K562 (cell line): Measurements from ENCODE around the gene ALG14. TPM values are rescaled to one million over a fixed set of nuclear protein-coding genes. Genes with fewer than 3 reads are reported as not detected.
A peak's percentile ranks its signal among the peaks of the same experiment; 100 is the strongest.

ENCODE experiments used
- ATAC-seq: fragments of 200-7000 bp; cut with Tn5 transposase; 3 replicates; pipeline ENCODE4 v1.9.1; 2020; ENCODE audit warnings: moderate library complexity
- BruUV-seq: library from RNA; stranded (reverse); fragments of 400-500 nt; replicated peaks from 2 replicates; lab custom pipeline; 2021; lab: Mats Ljungman, UMichigan
- CTCF ChIA-PET: fragments of 300-600 bp; formaldehyde crosslinking; extraction: SDS; loops from one replicate; lab custom pipeline; 2021; ENCODE audit warnings: low intra/inter-chr PET ratio; lab: Yijun Ruan, JAX
- POLR2A ChIA-PET: fragments of 300-600, 350-650 bp; sonication (Branson Sonifier 250); formaldehyde crosslinking; extraction: SDS; loops from one replicate; lab custom pipeline; 2021; ENCODE audit warnings: antibody characterized with exemption, inconsistent platforms; lab: Yijun Ruan, JAX
- DNase-seq, 4 experiments: peaks; one replicate each; pipeline versions ENCODE4 v3.0.0 to v3.0.0-alpha.2; 2011 to 2018; ENCODE audit warnings: low spot score in 3 of 4, mixed read lengths in 3 of 4; ENCODE audit errors: extremely low read depth in 1 of 4
- FAIRE-seq: peaks from 2 replicates; lab custom pipeline; 2011; peaks lifted over from hg19 to GRCh38; lab: Jason Lieb, UNC
- H2AFZ ChIP-seq: 2 replicates; pipeline ENCODE4 v1.6.0; 2011; ENCODE audit warnings: low read depth, low read length, control low read depth, inconsistent platforms
- H3K27ac ChIP-seq: fragments of 200-600 bp; 3 replicates; pipeline ENCODE4 v1.8.0; 2011; ENCODE audit warnings: low read depth, mild to moderate bottlenecking, control low read depth, inconsistent platforms, low read length, moderate library complexity, mixed read lengths; ENCODE audit errors: extremely low read depth
- H3K27me3 ChIP-seq, 2 experiments: fragments of 300-600 bp in 1 of 2; 2 replicates in 1 of 2; 3 replicates in 1 of 2; pipeline versions ENCODE4 v1.6.0 to v1.8.0; 2011; ENCODE audit warnings: inconsistent platforms in 2 of 2, low read length in 2 of 2, mild to moderate bottlenecking in 1 of 2, mixed read lengths in 1 of 2, moderate library complexity in 1 of 2; ENCODE audit not compliant: control insufficient read depth in 2 of 2, insufficient read depth in 2 of 2
- H3K36me3 ChIP-seq: fragments of 300-600 bp; 3 replicates; pipeline ENCODE4 v1.8.0; 2011; ENCODE audit warnings: mild to moderate bottlenecking, low read length, inconsistent platforms; ENCODE audit not compliant: control insufficient read depth, insufficient read depth
- H3K4me1 ChIP-seq, 2 experiments: fragments of 200-600 bp in 1 of 2; replicated peaks in 1 of 2; 2 replicates in 1 of 2; 3 replicates in 1 of 2; pipeline versions ENCODE4 v1.5.1 to v1.8.0; 2011; ENCODE audit warnings: inconsistent platforms in 2 of 2, low read length in 2 of 2, mild to moderate bottlenecking in 1 of 2, mixed read lengths in 1 of 2, moderate library complexity in 1 of 2; ENCODE audit not compliant: control insufficient read depth in 2 of 2, insufficient read depth in 2 of 2
- H3K4me2 ChIP-seq: 2 replicates; pipeline ENCODE4 v1.6.1; 2011; ENCODE audit warnings: low read length, control low read depth, inconsistent platforms, mixed read lengths; ENCODE audit not compliant: insufficient read depth
- H3K4me3 ChIP-seq: fragments of 200-600 bp; sonication (generic), shearing (Covaris generic); 2 replicates; pipeline ENCODE4 v1.5.1; 2016; ENCODE audit warnings: control low read depth, inconsistent platforms
- H3K79me2 ChIP-seq: fragments of 200-600 bp; 3 replicates; pipeline ENCODE4 v1.8.0; 2011; ENCODE audit warnings: low read length, inconsistent platforms; ENCODE audit not compliant: control insufficient read depth, insufficient read depth
- H3K9ac ChIP-seq, 2 experiments: 2 replicates each; pipeline versions ENCODE4 v1.6.0 to v1.6.1; 2011; ENCODE audit warnings: low read depth in 2 of 2, low read length in 2 of 2, control low read depth in 1 of 2, inconsistent platforms in 1 of 2, mild to moderate bottlenecking in 1 of 2, mixed read lengths in 1 of 2; ENCODE audit not compliant: insufficient read depth in 1 of 2
- H3K9me1 ChIP-seq: one replicate; pipeline ENCODE4 v1.6.0; 2011; ENCODE audit warnings: inconsistent platforms, mild to moderate bottlenecking, low read length, moderate library complexity; ENCODE audit not compliant: control insufficient read depth, insufficient read depth
- H3K9me3 ChIP-seq: replicated peaks from 2 replicates; pipeline ENCODE4 v1.5.1; 2011; ENCODE audit warnings: low read depth, low read length, inconsistent platforms; ENCODE audit not compliant: control insufficient read depth, insufficient read depth
- H4K20me1 ChIP-seq: replicated peaks from 2 replicates; pipeline ENCODE4 v1.6.1; 2011; ENCODE audit warnings: low read length, inconsistent platforms, mixed read lengths; ENCODE audit not compliant: control insufficient read depth, insufficient read depth
- CHD2 ChIP-seq: IDR thresholded peaks from 2 replicates; pipeline ENCODE4 v1.6.1; 2011; ENCODE audit warnings: low read depth, low read length
- CXXC5 ChIP-seq: fragments of 250-450 bp; sonication (Bioruptor Pico); IDR thresholded peaks from 2 replicates; pipeline ENCODE4 v1.8.0; 2022; ENCODE audit warnings: inconsistent platforms, mild to moderate bottlenecking, moderate library complexity
- ESRRA ChIP-seq: fragments of 450-650 bp; IDR thresholded peaks from 2 replicates; pipeline ENCODE4 v1.6.1; 2014; ENCODE audit warnings: low read depth, mild to moderate bottlenecking, moderate library complexity, borderline replicate concordance
- MBD2 ChIP-seq: sonication (generic); IDR thresholded peaks from 2 replicates; pipeline ENCODE4 v1.6.1; 2016; ENCODE audit warnings: low read depth, borderline replicate concordance
- NFIC ChIP-seq: fragments of 450-650 bp; IDR thresholded peaks from 2 replicates; pipeline ENCODE4 v1.6.1; 2017; ENCODE audit warnings: mild to moderate bottlenecking, inconsistent platforms
- RFX1 ChIP-seq: fragments of 450-650 bp; IDR thresholded peaks from 2 replicates; pipeline ENCODE4 v1.6.1; 2016; ENCODE audit warnings: mild to moderate bottlenecking, moderate library complexity
- RUNX1 ChIP-seq: sonication (generic); IDR thresholded peaks from 2 replicates; pipeline ENCODE4 v1.6.1; 2016; ENCODE audit warnings: antibody characterized with exemption, low read depth
- SMAD3 ChIP-seq: fragments of 450-650 bp; formaldehyde crosslinking; conservative IDR thresholded peaks from 2 replicates; pipeline ENCODE4 v1.4.0; 2020; ENCODE audit warnings: mild to moderate bottlenecking
- TEAD1 ChIP-seq, 2 experiments: fragments of 450-650 bp in 1 of 2; sonication (generic) in 1 of 2; formaldehyde crosslinking; IDR thresholded peaks; 2 replicates each; pipeline versions ENCODE4 v1.4.0 to v1.8.0; 2020 to 2022; ENCODE audit warnings: mild to moderate bottlenecking in 2 of 2, missing genetic modification reagents in 1 of 2
- TEAD2 ChIP-seq: fragments of 450-650 bp; IDR thresholded peaks from 2 replicates; pipeline ENCODE4 v1.6.1; 2016; ENCODE audit warnings: missing genetic modification characterization, control low read depth, missing compliant biosample characterization
- ZBTB1 ChIP-seq: sonication (generic); formaldehyde crosslinking; IDR thresholded peaks from 2 replicates; pipeline ENCODE4 v1.8.1; 2023; ENCODE audit warnings: missing genetic modification reagents, low read depth, mild to moderate bottlenecking, borderline replicate concordance
- WGBS: fragments of 100-300 bp; shearing (Covaris generic); methylation state at CpG from one replicate; pipeline ENCODE4 v1.1.6; 2016; ENCODE audit warnings: low coverage, mixed read lengths; ENCODE audit not compliant: insufficient coverage; ENCODE audit errors: missing lambda C conversion rate; 5-methylcytosine and 5-hydroxymethylcytosine counted together
- in situ Hi-C: fragments of 300-500 bp; cut with MboI; formaldehyde crosslinking; loops from 4 replicates; pipeline ENCODE4 v1.15.0; 2018; ENCODE audit warnings: inconsistent platforms, mixed read lengths
- intact Hi-C: fragments of 100-400 bp; cut with micrococcal nuclease; formaldehyde crosslinking; loops from 2 replicates; pipeline ENCODE4 v1.14.2; 2022
- polyA plus RNA-seq, 8 experiments: library from polyadenylated mRNA; depleted of rRNA in 4 of 8; stranded (reverse) in 5 of 8; unstranded in 3 of 8; fragments of >200 nt; fragmentation: Nextera tagmentation in 2 of 8; fragmentation: Illumina TruSeq in 1 of 8; extraction: Ambion mirVana in 2 of 8; extraction: Trizol in 1 of 8; gene quantifications; 2 replicates each; pipeline versions ENCODE4 v1.2.1 to v1.2.3, GENCODE V29; 2011 to 2014; ENCODE audit warnings: inconsistent platforms in 1 of 8, missing spikeins in 1 of 8
- total RNA-seq, 7 experiments: library from RNA; depleted of rRNA in 6 of 7; stranded (reverse); fragments of >200 nt in 6 of 7; fragmentation: Illumina TruSeq in 2 of 7; extraction: Trizol in 2 of 7; gene quantifications; 2 replicates each; pipeline versions ENCODE4 v1.2.1 to v1.2.3, GENCODE V29; 2011 to 2021; ENCODE audit warnings: low replicate concordance in 1 of 7
- TF ChIP-seq, protein P1 (sequence below): fragments of 200-800 bp; sonication (Bioruptor generic); IDR thresholded peaks from 2 replicates; pipeline ENCODE4 v1.6.1; 2016; ENCODE audit warnings: missing genetic modification characterization, missing compliant biosample characterization

The ALG14 gene
- total and polyA plus RNA-seq, 9 of the 15 experiments (the other 6 are each of a cell fraction or from before 2014, with no cell fraction given), result 2.8 to 16.2 (median 4.9) TPM

- ChIA-PET CTCF (no interaction called here), POLR2A (interaction anchor here (1.4 kb wide), 1 partner anchor 10 kb away, joined by 3 read pairs; no protein-coding TSS in a partner anchor)
- Histone ChIP-seq H3K27ac (no peak overlapping the region), H3K9ac (no peak overlapping the region), H3K4me2 (no peak overlapping the region), H3K4me1 (no peaks in the 10 kb centered on the region), H3K9me1 (no peaks in the 10 kb centered on the region), H3K79me2 (no peaks in the 10 kb centered on the region), H4K20me1 (no peaks in the 10 kb centered on the region), H3K27me3 (peaks cover 0 to 2% of the 10 kb centered on the region in 2 experiments; a peak in 1 of 5 replicates), H2AFZ (no peak overlapping the region), H3K9me3 (no peaks in the 10 kb centered on the region), H3K36me3 (no peaks in the 10 kb centered on the region), H3K4me3 (no peak overlapping the region)
- no peak for TF ChIP-seq TEAD1 (CRISPR knock-in tag; IDR thresholded peaks at IDR 0.05)
- peak; percentile 57 for TF ChIP-seq NFIC
- no peak for TF ChIP-seq ZBTB1
- BruUV-seq, result no TSS peak
- in situ Hi-C loops, result no loop called here
- intact Hi-C loops, result no loop called here
- WGBS, result 4% methylated on average over 2 of the region's 2 CpGs
- ATAC-seq (no peak), DNase-seq (no peak), FAIRE-seq (no peak)
These were observed 138.2 kb downstream of the ALG14 start for GRCh38 chr1:94934551-94934950.

GRCh38 chr1:94931254-94931841 lies 141.4 kb downstream of the ALG14 start:
- H3K4me2 ChIP-seq, result no peak overlapping the region
- intact Hi-C loops, result no loop called here
- CTCF ChIA-PET, result no interaction called here
- no peaks in the 10 kb centered on the region for H3K9me1 ChIP-seq
- peak overlapping the region; percentile 54; the same call in 1 of the 2 replicates for H2AFZ ChIP-seq
- POLR2A ChIA-PET, result no interaction called here
- no peaks in the 10 kb centered on the region for H3K36me3 ChIP-seq
- no peak overlapping the region for H3K27ac ChIP-seq
- WGBS, result 21% methylated on average over 7 of the region's 7 CpGs
- DNase-seq, result no peak
- BruUV-seq, result no TSS peak
- FAIRE-seq, result no peak
- peaks cover 0 to 12% of the 10 kb centered on the region in 2 experiments; a peak in 1 of 5 replicates for H3K4me1 ChIP-seq
- peaks cover 3 to 14% of the 10 kb centered on the region in 2 experiments; a peak in 3 of 5 replicates for H3K27me3 ChIP-seq
- in situ Hi-C loops, result no loop called here
- H3K9ac ChIP-seq, result no peak overlapping the region
- no peaks in the 10 kb centered on the region for H3K9me3 ChIP-seq
- ATAC-seq, result no peak
- H4K20me1 ChIP-seq, result no peaks in the 10 kb centered on the region
- H3K79me2 ChIP-seq, result no peaks in the 10 kb centered on the region
- H3K4me3 ChIP-seq, result no peak overlapping the region
- TF ChIP-seq CXXC5 (CRISPR knock-in tag) (no peak), RFX1 (peak; percentile 12; the same call in 1 of the 2 replicates), MBD2 (no peak), SMAD3 (CRISPR knock-in tag) (no peak), ESRRA (peak; percentile 50; the same call in 1 of the 2 replicates), RUNX1 (no peak), CHD2 (no peak), TEAD2 (tag) (0 out of 2 replicates have a peak, but pooled peaks have one; percentile 9)
- TF ChIP-seq, protein P1, sequence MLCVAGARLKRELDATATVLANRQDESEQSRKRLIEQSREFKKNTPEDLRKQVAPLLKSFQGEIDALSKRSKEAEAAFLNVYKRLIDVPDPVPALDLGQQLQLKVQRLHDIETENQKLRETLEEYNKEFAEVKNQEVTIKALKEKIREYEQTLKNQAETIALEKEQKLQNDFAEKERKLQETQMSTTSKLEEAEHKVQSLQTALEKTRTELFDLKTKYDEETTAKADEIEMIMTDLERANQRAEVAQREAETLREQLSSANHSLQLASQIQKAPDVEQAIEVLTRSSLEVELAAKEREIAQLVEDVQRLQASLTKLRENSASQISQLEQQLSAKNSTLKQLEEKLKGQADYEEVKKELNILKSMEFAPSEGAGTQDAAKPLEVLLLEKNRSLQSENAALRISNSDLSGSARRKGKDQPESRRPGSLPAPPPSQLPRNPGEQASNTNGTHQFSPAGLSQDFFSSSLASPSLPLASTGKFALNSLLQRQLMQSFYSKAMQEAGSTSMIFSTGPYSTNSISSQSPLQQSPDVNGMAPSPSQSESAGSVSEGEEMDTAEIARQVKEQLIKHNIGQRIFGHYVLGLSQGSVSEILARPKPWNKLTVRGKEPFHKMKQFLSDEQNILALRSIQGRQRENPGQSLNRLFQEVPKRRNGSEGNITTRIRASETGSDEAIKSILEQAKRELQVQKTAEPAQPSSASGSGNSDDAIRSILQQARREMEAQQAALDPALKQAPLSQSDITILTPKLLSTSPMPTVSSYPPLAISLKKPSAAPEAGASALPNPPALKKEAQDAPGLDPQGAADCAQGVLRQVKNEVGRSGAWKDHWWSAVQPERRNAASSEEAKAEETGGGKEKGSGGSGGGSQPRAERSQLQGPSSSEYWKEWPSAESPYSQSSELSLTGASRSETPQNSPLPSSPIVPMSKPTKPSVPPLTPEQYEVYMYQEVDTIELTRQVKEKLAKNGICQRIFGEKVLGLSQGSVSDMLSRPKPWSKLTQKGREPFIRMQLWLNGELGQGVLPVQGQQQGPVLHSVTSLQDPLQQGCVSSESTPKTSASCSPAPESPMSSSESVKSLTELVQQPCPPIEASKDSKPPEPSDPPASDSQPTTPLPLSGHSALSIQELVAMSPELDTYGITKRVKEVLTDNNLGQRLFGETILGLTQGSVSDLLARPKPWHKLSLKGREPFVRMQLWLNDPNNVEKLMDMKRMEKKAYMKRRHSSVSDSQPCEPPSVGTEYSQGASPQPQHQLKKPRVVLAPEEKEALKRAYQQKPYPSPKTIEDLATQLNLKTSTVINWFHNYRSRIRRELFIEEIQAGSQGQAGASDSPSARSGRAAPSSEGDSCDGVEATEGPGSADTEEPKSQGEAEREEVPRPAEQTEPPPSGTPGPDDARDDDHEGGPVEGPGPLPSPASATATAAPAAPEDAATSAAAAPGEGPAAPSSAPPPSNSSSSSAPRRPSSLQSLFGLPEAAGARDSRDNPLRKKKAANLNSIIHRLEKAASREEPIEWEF (CRISPR knock-in tag), result no peak
